Stimulated activated CD4-positive, alpha-beta T cell treated with anti-CD3 and anti-CD28 coated beads, Interleukin-4, amount 100 ng/mL, for 1 hour (primary cell): ENCODE results near the gene KCNQ1OT1.

Source experiments
- DNase-seq: peaks from one replicate; pipeline ENCODE4 v3.0.0-alpha.2; 2020

The KCNQ1OT1 gene

DNA sequence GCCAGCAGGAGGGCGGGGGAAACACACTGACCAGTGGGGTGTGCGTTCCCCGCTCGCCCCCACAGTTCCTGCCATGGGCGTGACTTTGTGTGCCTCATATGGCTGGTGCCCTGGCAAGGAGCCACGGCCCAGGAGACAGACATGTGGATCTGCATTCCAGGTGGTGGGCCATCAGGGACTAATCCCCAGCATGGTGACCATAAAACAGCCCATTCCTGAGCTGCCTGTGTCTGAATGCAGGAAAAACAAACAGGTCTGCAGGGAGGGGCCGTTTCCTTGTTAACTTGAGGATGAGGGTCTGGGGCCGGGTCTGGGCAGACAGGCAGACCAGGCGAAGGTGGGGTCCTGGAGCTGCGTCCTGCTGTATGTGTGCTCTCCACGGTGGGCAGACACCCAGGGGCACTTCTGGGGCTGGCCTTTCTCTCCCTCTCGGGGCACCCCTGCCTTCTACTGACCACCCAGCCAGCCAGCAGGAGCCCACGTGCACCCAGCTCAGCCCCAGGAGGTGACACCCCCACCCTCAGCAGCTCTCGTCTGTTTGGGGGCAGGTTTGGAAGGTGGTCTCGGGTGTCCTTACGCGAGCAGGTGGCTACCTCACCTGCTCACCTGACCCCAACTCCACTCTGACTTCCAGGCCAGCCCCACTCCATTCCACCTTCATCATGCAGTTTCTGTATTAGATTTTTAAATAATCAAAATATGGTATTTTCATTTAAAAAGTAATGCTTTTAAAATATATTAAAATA, 120.3 kb downstream of the KCNQ1OT1 start:
- peak; percentile 1 for DNase-seq

DNA sequence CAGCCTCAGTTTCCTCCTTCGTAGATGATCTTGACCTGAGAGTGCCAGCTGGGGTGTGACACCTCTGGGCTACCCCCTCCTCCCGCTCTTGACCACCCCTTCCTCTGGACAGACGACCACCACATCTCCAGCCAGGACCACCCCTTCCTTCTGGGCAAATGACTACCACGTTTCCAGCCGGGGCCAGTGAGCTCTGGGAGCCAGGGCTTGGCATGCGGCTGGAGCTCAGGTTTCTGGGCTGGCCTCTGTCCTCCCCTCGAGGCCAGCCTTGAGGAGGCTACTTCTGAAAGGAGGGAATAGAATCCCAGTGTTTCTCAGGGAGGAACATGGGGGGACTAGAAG, 120.9 kb downstream of the KCNQ1OT1 start:
- no peak for DNase-seq

DNA sequence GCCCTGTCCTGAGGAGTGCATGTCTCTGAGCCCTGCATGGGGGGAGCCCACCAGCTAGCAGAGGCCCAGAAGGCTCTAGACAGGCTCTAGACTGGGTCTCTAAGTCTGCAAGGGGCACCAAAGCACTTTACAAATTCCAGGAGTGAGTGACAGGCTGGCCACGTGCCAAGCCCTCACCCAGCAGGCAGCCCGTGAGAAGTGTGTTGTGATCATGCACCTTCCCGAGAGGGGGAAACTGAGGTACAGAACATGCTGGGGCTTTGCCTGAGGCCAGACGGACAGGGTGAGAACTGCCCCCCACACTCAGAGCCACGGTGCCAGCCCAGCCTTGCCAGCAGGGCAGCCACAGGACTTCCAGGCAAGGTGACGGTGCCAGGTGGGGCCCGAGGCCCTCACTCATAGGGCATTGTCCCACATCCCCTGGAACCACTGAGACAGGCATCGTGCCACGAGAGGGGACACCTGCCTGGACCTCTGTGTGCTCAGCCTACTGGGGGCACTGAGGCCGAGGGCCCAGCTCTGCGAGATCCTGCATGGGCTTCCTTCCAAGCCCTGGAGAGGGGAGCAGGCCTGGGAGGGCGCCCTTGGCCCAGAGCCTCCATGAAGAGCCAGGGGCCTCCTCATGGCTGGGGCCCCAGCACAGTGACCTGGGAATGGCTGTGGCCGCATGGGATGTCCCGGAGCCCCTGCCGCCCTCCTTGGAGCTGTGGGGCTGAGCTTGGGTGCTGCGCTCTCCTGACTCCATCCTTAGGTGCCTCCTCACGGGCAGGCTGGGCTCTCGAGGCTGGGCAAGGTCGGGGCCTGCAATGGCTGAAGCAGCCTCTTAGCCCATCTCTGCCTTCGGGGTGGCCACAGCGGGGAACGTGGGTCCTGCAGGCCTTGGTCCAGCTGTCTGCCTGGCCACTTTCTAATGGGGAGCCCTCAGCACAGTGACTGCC, 121.5 kb downstream of the KCNQ1OT1 start:
- peak; percentile 1 for DNase-seq

DNA sequence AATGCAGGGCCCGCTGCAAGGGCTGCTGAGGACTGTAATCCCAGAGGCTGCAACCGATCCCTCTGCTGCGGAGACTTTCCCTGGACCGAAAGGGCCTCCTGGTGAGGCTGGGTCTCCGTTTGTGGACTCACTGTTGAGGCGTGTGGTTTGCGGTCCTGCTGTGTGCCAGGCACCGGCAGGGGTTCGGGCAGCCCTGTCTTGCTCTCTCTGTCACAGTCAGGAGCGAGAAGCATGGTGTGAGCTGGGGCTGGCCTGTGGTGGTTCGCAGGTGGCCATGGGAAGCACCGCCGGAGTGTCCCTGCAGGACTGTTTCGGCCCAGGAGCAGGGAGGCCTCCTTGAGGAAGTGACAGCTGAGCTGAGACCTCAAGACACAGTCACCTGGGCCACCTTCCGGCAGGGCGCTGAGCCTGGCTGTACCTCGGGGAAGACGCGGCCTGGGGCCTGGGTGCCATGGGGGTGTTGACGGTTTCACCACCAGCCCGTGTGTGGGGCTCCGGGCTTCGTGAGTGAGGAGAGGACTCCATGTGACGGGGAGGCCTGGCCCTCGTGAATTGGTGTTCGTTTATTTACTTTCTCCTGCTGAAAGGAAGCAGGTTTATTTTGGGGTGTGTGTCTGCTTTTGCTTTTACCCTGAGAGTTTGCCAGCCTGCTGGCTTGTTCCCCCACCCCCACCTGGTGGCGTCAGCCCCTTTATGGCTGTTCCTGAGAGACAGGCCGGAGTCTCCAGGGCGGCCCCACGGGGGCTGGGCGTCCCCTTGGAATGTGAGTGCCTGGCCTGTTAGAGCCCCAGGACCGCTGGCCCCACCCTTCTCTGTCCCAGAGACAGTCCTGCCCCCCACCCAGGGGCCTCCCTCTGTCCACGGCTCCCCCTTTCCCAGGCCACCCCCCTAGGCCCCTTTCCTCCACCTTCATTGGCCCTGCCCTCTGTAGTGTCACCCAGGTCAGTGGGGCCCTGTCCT, 122.5 kb downstream of the KCNQ1OT1 start:
- peak; percentile 1 for DNase-seq

DNA sequence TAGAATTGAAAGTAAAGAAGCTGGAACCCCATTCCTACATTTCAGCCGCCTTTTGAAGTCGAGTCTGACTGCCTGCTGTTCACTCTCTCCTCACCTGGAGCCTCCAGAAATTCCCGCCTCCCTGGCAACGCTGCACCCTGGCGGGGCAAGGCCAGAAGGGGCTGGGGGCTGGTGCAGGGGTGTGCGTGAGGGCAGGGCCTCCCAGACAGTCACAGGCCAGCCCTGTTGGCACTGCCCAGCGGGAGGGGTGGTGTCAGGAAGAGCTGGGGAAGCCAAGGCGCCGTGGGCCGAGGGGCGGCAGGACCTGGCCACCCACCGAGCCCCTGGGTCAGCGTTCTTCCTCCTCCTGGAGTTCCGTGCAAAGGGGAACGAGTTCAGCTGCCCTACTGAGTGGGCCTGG, 123.2 kb downstream of the KCNQ1OT1 start:
- no peak for DNase-seq

DNA sequence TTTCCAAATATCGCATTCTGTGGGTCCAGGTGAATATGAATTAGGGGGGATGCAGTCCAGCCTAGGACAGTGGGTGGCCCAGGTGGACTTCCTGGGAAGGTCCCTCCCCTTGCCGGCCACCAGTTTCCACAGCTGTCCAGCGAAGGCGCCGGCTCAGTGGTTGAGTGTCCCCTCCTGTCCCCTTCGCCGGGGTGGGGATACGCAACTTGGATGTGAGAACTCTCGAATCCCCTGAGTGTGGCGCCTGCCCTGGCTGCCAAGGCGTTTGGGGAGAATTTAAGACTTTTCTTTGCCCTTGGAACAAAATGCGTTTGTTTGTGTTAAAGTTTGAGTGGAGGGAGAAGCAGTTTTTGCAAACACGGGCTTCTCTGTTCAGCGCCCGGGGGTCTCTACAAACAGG, 123.7 kb downstream of the KCNQ1OT1 start:
- no peak for DNase-seq

DNA sequence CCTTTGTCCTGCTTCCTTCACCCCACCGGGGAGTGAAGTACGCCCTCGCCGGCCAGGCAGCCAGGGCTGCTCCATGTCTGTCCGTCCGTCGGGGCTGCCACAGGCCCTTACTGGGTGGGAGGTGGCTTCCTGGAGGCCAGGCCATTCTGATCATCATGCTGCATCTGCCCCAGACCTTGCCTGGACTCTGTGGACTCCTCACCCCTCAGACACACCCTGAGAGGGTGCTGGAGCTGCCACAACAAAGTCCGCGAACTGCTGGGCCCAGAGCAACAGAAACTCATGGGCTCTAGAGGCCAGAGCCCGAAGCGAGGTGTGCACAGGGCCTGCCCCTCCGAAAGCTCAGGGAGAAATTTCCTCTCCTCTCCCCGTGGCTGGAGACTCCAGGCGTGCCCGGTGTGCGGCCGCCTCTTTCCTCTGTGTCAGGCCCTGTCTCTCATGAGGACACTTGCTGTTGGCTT, 124.2 kb downstream of the KCNQ1OT1 start:
- no peak for DNase-seq

DNA sequence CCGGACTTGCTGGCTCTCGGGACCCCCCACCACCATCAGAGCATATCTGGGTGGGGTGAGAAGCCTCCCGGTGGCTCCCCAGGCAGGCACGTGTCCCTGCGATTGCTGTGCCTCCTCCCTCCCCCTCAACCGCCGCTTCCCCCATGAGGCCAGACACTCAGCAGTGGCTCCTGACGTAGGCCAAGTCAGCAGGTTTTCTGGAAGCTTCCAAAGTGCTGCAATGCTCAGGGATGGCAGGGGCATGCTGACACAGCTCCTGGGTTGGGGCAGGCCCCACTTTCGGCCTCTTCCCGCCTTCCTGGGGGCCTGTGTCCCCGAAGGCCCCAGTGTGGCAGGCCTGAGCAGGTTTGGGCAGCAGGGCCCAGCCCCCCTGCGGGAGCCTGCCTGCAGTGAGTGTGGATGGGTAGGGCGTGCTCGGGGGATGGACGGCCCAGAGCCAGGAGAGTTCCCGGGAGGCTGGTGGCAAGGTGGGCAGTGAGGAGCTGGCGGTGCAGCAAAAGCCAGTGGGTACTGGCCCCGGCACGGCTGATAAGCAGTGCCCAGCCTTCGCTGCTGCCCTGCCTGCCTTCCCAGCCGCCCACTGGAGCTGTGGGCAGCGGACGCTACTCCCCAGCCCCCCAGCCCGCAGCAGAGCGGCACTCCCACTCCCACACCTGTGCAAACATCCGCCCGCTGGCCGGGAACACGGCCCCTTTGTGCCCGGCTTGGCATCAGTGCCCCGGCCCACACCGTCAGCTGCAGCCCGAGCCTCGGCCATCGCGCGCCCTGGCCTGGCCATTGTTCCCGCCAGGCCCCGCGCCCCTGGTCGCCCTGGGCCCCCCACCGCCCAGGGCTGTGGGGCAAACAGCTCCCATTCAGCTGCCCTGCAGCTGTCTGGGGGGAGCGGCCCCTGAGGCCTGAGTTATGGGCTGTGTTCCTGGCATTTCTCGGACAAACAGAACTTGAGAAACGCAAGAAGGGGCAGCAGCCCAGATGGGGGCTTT, 125.0 kb downstream of the KCNQ1OT1 start:
- DNase-seq = no peak

DNA sequence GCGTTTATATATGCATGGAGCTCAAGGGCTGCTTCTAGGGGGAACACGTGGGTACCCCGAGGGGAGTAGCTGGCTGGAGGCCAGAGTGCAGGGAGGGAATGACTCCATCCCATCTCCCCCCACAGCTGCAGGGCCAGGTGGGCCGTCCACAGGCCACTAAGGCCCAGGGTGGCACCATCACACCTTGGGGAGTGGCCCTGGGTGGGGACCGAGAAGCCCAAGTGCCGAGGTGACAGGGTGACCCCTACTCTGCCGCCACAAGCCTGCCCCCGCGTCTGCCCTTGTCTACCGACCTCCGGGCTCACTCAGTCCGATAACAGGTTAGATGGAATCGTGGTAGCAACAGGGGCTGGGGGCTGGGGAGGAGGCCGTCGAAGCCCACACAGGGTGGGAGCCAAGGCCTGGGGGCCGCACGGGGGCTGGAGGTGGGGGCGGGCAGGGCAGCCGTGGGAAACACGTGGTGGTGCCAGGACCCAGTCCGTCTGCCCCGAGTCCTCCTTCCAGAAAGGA, 125.7 kb downstream of the KCNQ1OT1 start:
- DNase-seq = no peak

DNA sequence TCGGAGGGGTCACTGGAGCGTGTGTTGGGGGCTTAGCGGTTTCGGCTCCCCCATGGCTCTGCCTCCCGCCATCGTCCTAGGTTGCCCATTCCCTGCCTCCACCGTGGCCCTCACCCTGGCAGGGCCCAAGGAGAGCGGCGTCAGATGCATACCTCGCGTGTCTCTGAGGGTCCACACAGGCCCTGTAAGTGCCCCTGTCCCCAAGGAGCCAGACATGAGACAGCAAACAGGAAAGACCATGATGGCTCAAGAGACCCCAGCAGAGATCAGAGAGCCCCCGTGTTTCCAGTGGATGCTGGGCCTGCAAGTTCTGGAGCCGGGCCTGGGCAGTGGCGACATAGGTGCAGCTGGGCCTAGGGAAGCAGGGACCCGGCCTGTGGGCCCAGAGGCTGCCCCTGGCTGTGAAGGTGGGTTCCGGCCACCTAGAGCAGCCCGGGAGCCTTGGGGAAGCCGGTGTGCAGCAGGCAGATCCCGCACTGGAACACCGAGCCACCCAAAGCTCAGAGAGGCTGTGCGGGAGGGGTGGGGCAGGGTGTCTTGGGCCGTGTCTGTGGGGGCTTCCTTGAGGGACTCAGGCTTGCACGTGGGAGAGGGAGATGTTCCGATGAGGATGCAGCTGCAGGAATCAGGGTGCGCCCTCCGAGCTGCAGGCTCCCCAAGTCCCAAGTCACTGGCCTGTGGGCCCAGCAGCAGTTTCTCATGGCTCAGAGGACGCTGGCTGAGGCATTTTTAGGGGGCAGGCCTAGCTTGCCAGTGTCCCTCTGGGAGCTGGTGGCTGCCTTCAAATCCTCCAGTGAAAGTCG, 126.4 kb downstream of the KCNQ1OT1 start:
- no peak for DNase-seq

DNA sequence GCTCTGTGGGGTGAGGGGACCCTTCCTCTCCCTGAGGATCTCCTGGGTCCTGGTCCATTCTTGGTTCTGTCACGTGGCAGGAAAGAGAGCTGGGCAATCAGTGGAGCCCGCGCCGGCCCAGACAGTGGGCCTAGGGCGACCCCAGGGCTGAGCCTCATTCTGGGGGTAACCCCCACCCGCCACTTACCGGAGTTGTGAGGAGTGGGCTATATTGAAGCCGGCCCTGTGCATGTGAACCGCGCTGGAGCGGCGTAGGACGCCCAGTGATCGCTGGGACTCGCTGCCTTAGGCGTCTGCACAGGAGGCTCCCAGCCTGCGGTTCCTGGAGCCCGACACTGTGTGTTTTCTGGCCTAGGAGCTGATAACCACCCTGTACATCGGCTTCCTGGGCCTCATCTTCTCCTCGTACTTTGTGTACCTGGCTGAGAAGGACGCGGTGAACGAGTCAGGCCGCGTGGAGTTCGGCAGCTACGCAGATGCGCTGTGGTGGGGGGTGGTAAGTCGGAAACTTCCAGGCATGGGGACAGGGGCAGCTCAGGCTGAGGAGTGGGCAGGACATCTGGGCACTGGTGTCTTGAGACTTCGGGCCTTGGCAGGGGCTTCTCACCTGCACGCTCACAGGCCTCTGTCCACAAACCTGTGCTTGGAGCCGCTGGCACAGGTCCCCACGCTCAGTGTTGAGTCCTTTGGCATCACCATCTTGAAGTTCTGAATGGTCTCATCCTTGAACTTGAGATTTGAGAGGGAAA, 127.1 kb downstream of the KCNQ1OT1 start:
- no peak for DNase-seq

DNA sequence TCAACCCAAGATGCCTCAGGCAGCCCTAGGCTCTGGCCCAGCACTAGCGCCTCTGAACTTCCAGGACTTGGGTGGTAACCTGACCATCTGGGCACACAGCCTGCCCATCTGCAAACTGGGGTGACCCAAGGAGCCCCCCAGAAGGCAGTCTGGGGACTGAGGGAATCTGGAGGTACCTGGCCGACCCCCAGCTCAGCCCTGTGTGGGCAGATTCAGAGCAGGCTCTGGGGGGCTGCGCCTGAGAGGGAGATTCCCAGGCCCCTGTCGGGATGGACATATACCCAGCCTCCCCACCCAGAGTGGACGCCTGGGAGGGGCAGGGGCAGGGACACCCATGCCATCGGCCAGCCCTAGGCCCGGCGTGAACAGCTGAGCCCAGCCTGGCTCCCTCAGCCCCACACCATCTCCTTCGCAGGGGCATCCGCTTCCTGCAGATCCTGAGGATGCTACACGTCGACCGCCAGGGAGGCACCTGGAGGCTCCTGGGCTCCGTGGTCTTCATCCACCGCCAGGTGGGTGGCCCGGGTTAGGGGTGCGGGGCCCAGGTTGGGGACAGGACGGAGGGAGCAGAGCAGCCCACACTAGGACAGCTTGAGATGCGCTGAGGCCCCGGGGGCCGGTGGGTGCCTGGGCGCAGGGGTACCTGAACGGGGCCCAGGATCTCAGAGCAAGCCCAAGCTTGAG, 128.1 kb downstream of the KCNQ1OT1 start:
- DNase-seq = no peak

DNA sequence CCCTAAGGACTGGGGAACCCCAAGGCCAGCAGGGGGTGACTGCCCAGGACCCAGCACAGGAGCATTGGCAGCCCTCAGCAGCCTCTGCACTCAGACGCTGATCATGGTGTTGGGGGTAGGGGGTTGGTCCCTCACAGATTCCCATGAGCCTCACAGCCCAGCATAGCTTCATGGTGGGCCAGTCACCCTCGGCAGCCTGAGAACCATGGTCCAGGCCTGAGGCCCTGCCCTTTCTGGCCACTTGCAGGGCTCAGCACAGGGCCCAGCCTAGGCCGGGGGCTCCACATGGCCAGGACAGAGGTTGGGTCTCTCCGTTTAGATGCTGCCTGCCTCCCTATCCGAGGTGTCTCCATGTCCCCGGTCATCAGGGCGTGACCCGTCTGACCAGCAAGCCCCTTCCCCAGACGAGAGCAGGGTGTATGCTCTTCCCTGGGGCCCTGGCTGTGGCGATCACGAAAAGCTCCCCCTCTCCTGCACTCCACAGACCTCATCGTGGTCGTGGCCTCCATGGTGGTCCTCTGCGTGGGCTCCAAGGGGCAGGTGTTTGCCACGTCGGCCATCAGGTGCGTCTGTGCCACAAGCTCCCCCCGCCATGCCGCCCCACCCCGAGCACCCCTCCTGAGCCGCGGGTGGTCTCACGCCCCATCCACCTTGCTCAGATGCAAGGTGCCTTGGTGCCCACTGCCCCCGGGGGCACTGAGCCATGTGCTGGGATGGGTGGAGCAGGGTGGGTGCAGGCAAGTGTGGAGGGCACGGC, 128.8 kb downstream of the KCNQ1OT1 start:
- DNase-seq = no peak

DNA sequence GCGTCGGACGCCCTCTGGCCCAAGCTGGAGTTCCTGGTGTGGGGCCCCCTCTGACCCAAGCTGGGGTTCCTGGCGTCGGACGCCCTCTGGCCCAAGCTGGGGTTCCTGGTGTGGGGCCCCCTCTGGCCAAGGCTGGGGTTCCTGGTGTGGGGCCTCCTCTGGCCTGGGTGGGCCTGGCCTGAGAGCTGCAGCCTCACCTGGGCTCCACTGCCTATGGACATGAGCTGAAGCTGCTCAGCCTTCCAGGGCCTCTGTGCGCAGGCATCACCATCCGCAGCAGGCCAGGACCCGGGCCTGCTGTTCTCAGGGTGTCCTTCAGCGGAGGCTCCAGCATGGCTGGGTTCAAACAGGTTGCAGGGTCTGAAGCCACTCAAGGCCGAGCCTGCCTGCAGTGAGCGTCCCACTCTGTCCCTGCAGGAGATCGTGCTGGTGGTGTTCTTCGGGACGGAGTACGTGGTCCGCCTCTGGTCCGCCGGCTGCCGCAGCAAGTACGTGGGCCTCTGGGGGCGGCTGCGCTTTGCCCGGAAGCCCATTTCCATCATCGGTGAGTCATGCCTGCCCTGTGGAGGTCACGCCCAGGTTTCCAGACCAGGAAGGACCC, 129.5 kb downstream of the KCNQ1OT1 start:
- DNase-seq = no peak

DNA sequence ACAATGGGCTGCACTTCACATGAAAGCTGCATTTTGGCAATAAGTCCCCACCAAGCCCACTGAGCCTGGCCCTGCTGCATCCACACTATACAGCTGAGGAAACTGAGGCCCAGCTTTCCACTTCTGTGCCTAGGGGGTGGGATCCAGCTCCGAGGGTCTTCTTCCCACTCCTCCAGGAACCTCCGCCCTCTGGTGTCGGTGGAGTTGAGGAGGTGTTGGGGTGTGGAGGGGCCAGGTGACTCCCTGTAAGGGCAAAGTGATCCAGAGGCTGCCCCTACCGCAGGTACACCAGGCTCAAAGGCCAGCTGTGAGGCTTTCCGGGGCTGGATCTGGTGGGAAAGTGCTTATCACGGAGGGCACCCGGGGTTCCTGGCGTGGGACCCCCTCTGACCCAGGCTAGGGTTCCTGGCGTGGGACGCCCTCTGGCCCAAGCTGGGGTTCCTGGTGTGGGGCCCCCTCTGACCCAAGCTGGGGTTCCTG, 130.0 kb downstream of the KCNQ1OT1 start:
- DNase-seq = no peak

DNA sequence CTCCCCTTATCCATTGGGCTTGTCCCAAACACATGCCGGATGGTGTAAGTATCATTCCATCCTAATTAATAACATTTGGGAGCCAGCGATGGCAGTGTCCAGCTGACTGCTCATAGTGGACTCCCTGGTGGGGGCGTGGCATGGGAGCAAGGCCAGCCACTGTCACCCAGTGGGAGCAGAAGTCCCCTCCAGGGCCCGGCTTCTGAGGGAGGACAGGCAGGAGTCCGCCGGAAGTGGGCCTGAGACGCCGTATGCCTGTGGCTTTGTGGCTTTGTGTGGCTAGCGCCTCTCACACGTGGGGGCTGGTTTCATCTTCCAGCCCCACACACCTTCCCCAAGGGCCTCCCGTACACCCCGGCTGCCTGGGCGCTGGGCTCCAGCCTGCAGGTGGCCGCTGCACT, 130.5 kb downstream of the KCNQ1OT1 start:
- DNase-seq = no peak

DNA sequence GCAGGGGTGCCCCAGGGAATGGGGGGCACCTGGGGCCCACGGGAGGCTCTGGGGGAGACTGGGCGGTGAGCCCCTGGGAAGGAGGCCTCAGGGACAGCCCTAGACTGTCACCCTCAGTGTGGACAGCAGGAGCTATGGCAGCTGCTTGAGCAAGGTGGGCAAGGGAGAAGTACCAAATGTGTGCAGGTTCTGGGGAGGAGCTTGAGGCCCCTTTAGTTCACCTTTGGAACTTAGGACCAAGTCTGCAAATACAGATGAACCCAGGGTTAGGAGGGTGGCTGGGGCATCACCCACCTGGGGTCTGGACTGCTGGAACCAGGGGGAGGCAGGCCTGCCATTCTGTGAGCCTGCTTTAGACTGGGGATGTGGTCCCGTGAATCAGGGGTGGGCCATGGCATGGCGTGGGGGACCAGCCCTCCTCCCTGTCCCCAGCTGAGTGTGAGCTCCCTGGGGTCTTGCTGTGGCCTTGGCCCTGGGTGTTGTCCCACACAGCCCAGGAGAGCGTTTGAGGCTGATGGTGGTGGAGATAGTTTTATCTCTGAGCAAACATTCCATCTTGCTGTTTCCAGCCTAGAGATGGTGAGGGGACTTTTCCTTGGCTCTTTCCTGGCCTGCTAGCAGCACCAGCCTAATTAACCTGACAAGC, 132.6 kb downstream of the KCNQ1OT1 start:
- DNase-seq = no peak
